ENCODE data around the gene PLCD3.
A peak's percentile ranks its signal among the peaks of the same experiment; 100 is the strongest.

- TF ChIP-seq CTCF (conservative IDR thresholded peaks at IDR 0.05; ENCODE audit: low read depth, low read length) (peak; percentile 51), EZH2 (IDR thresholded peaks at IDR 0.05; ENCODE audit: low read length, unreplicated experiment) (no peak)
These were observed 23.5 kb downstream of the PLCD3 start for GRCh38 chr17:45108595-45109521.

Data from PC-3 (cell line).